HepG2 (cell line): ENCODE data around the gene BST1. TPM values are rescaled to one million over a fixed set of nuclear protein-coding genes. Genes with fewer than 3 reads are reported as not detected.

Source experiments
- ARHGAP35 ChIP-seq: sonication (generic); formaldehyde crosslinking; IDR thresholded peaks from 2 replicates; pipeline ENCODE4 v1.9.0; 2022; ENCODE audit warnings: mild to moderate bottlenecking, inconsistent platforms, moderate library complexity, missing genetic modification reagents, borderline replicate concordance
- ATF7-NPFF ChIP-seq: sonication (generic); formaldehyde crosslinking; IDR thresholded peaks from 2 replicates; pipeline ENCODE4 v1.8.1; 2023; ENCODE audit warnings: mild to moderate bottlenecking, low read depth, missing genetic modification reagents, moderate library complexity
- EED ChIP-seq: sonication (generic); formaldehyde crosslinking; IDR thresholded peaks from 2 replicates; pipeline ENCODE4 v1.5.0; 2020; ENCODE audit warnings: mild to moderate bottlenecking, missing genetic modification reagents
- EHMT2 ChIP-seq: fragments of 200-600 bp; sonication (generic); IDR thresholded peaks from 2 replicates; pipeline ENCODE4 v1.7.0; 2017; ENCODE audit warnings: antibody characterized with exemption, low read depth, low read length, borderline replicate concordance
- HES4 ChIP-seq: sonication (generic); formaldehyde crosslinking; IDR thresholded peaks from 2 replicates; pipeline ENCODE4 v1.9.0; 2021; ENCODE audit warnings: mild to moderate bottlenecking, missing genetic modification reagents, borderline replicate concordance
- JUND ChIP-seq: sonication (generic); formaldehyde crosslinking; IDR thresholded peaks from 2 replicates; pipeline ENCODE4 v1.8.0; 2022; ENCODE audit warnings: mild to moderate bottlenecking, missing genetic modification reagents
- KLF13 ChIP-seq: sonication (generic); formaldehyde crosslinking; IDR thresholded peaks from 2 replicates; pipeline ENCODE4 v1.4.0; 2020; ENCODE audit warnings: mild to moderate bottlenecking, missing genetic modification reagents
- MEIS2 ChIP-seq: sonication (generic); formaldehyde crosslinking; IDR thresholded peaks from 2 replicates; pipeline ENCODE4 v1.9.0; 2021; ENCODE audit warnings: mild to moderate bottlenecking, missing genetic modification reagents
- NFIC ChIP-seq: IDR thresholded peaks from 2 replicates; pipeline ENCODE4 v1.6.1; 2012; ENCODE audit warnings: mild to moderate bottlenecking, low read length, inconsistent platforms
- RXRA ChIP-seq: sonication (generic); formaldehyde crosslinking; IDR thresholded peaks from 2 replicates; pipeline ENCODE4 v1.5.1; 2020; ENCODE audit warnings: missing genetic modification reagents
- SNAPC2 ChIP-seq: sonication (generic); formaldehyde crosslinking; IDR thresholded peaks from 2 replicates; pipeline ENCODE4 v1.8.1; 2022; ENCODE audit warnings: mild to moderate bottlenecking, missing genetic modification reagents
- ZBTB7B ChIP-seq: sonication (generic); formaldehyde crosslinking; IDR thresholded peaks from 2 replicates; pipeline ENCODE4 v1.4.0; 2020; ENCODE audit warnings: missing genetic modification reagents
- ZKSCAN1 ChIP-seq: fragments of 150-350 bp; IDR thresholded peaks from 2 replicates; pipeline ENCODE4 v1.6.1; 2014; ENCODE audit warnings: low read length
- ZNF138 ChIP-seq: sonication (generic); formaldehyde crosslinking; IDR thresholded peaks from 2 replicates; pipeline ENCODE4 v1.5.0; 2020; ENCODE audit warnings: mild to moderate bottlenecking, low read depth, missing genetic modification reagents
- ZNF335 ChIP-seq: sonication (generic); formaldehyde crosslinking; IDR thresholded peaks from 2 replicates; pipeline ENCODE4 v1.4.0; 2020; ENCODE audit warnings: missing genetic modification reagents
- ZNF557 ChIP-seq: sonication (generic); formaldehyde crosslinking; IDR thresholded peaks from 2 replicates; pipeline ENCODE4 v1.4.0; 2020; ENCODE audit warnings: missing genetic modification reagents
- polyA plus RNA-seq, 8 experiments: library from polyadenylated mRNA; depleted of rRNA in 3 of 8; stranded (reverse) in 7 of 8; unstranded in 1 of 8; fragments of >200 nt; fragmentation: Illumina TruSeq in 4 of 8; extraction: Trizol in 4 of 8; gene quantifications; 2 replicates each; pipeline versions ENCODE4 v1.2.1 to v1.2.3, GENCODE V29; 2011 to 2016; ENCODE audit warnings: low read depth in 4 of 8, missing spikeins in 1 of 8, mixed read lengths in 1 of 8; ENCODE audit not compliant: insufficient read depth in 1 of 8
- total RNA-seq, 5 experiments: library from RNA; depleted of rRNA; stranded (reverse); fragments of >200 nt; fragmentation: Illumina TruSeq; extraction: Trizol; gene quantifications; 2 replicates each; pipeline ENCODE4 v1.2.3, GENCODE V29; 2016; ENCODE audit warnings: low read depth in 1 of 5
- TF ChIP-seq, protein P1 (sequence below): sonication (generic); formaldehyde crosslinking; conservative IDR thresholded peaks from 2 replicates; pipeline ENCODE4 v1.8.0; 2022; ENCODE audit warnings: mild to moderate bottlenecking, moderate library complexity, missing genetic modification reagents
- TF ChIP-seq, protein P2 (sequence below): sonication (generic); formaldehyde crosslinking; IDR thresholded peaks from 2 replicates; pipeline ENCODE4 v1.4.0; 2020; ENCODE audit warnings: missing genetic modification reagents
- TF ChIP-seq, protein P3 (sequence below): sonication (generic); formaldehyde crosslinking; IDR thresholded peaks from 2 replicates; pipeline ENCODE4 v1.4.0; 2020; ENCODE audit warnings: missing genetic modification reagents
- TF ChIP-seq, protein P4 (sequence below): IDR thresholded peaks from 2 replicates; pipeline ENCODE4 v1.6.1; 2016; ENCODE audit warnings: control low read depth

BST1 gene
- total and polyA plus RNA-seq, 2 of the 13 experiments (the other 11 are each of a cell fraction or from before 2014, with no cell fraction given) = 0.09 to 0.49 TPM

DNA sequence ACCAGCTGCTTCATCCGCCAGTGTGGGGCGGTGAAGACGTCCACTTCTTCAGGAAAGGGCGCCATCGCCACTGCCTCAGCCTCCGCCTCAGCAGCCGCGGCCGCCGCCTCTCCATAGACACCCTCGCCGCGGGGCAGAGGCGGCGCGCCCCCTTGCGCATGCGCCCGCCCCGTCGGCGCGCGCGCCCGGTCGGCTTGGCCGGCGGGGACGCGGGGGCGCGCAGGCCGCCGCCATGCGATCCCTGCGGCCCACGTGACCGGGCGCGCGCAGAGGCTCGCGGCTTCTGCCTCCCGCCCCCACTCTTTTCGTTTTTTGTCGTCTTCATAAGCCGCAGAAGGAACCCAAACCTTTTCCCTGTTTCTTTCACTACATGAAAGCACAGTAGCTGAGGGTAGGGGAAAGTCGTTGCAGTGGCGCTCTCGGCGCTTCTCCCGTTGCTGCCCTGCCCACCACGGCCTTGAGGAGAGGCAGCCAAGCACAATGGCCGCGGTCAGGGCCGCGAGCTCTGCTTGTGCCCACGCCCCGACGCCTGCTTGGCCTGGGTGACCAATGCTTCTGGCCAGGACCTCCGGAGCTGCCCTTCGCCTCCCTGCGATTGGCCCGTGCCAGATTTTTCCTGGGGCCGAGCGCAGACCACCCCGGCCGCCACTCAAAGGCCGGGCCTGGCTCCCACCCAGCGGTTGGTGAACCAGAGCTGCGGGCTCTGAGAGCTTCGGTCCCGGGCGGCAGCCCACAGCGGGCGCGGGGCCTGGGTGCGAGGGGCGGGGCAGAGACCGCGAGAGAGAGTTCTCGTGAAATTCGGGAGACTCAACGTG, 47.4 kb upstream of the BST1 start, which contains the start of gene FBXL5 (continued):
- TF ChIP-seq EED (CRISPR knock-in tag) (0 out of 2 replicates have a peak, but pooled peaks have one; percentile 17), ZKSCAN1 (no peak), JUND (no peak; the same call in none of the 2 replicates), ZNF335 (CRISPR knock-in tag) (no peak), RXRA (CRISPR knock-in tag) (no peak; the same call in 1 of the 2 replicates), ZNF557 (CRISPR knock-in tag) (no peak), HES4 (CRISPR knock-in tag) (peak; percentile 74), SNAPC2 (CRISPR knock-in tag) (0 out of 2 replicates have a peak, but pooled peaks have one; percentile 46), MEIS2 (CRISPR knock-in tag) (no peak), KLF13 (CRISPR knock-in tag) (no peak), ZBTB7B (CRISPR knock-in tag) (no peak), ARHGAP35 (CRISPR knock-in tag) (no peak), ATF7-NPFF (CRISPR knock-in tag) (no peak; the same call in 1 of the 2 replicates), EHMT2 (no peak), NFIC (no peak), ZNF138 (CRISPR knock-in tag) (no peak)
- TF ChIP-seq, protein P1, sequence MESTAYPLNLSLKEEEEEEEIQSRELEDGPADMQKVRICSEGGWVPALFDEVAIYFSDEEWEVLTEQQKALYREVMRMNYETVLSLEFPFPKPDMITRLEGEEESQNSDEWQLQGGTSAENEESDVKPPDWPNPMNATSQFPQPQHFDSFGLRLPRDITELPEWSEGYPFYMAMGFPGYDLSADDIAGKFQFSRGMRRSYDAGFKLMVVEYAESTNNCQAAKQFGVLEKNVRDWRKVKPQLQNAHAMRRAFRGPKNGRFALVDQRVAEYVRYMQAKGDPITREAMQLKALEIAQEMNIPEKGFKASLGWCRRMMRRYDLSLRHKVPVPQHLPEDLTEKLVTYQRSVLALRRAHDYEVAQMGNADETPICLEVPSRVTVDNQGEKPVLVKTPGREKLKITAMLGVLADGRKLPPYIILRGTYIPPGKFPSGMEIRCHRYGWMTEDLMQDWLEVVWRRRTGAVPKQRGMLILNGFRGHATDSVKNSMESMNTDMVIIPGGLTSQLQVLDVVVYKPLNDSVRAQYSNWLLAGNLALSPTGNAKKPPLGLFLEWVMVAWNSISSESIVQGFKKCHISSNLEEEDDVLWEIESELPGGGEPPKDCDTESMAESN (CRISPR knock-in tag) = 0 out of 2 replicates have a peak, but pooled peaks have one; percentile 39
- TF ChIP-seq, protein P2, sequence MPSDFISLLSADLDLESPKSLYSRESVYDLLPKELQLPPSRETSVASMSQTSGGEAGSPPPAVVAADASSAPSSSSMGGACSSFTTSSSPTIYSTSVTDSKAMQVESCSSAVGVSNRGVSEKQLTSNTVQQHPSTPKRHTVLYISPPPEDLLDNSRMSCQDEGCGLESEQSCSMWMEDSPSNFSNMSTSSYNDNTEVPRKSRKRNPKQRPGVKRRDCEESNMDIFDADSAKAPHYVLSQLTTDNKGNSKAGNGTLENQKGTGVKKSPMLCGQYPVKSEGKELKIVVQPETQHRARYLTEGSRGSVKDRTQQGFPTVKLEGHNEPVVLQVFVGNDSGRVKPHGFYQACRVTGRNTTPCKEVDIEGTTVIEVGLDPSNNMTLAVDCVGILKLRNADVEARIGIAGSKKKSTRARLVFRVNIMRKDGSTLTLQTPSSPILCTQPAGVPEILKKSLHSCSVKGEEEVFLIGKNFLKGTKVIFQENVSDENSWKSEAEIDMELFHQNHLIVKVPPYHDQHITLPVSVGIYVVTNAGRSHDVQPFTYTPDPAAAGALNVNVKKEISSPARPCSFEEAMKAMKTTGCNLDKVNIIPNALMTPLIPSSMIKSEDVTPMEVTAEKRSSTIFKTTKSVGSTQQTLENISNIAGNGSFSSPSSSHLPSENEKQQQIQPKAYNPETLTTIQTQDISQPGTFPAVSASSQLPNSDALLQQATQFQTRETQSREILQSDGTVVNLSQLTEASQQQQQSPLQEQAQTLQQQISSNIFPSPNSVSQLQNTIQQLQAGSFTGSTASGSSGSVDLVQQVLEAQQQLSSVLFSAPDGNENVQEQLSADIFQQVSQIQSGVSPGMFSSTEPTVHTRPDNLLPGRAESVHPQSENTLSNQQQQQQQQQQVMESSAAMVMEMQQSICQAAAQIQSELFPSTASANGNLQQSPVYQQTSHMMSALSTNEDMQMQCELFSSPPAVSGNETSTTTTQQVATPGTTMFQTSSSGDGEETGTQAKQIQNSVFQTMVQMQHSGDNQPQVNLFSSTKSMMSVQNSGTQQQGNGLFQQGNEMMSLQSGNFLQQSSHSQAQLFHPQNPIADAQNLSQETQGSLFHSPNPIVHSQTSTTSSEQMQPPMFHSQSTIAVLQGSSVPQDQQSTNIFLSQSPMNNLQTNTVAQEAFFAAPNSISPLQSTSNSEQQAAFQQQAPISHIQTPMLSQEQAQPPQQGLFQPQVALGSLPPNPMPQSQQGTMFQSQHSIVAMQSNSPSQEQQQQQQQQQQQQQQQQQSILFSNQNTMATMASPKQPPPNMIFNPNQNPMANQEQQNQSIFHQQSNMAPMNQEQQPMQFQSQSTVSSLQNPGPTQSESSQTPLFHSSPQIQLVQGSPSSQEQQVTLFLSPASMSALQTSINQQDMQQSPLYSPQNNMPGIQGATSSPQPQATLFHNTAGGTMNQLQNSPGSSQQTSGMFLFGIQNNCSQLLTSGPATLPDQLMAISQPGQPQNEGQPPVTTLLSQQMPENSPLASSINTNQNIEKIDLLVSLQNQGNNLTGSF (CRISPR knock-in tag) = no peak
- TF ChIP-seq, protein P3, sequence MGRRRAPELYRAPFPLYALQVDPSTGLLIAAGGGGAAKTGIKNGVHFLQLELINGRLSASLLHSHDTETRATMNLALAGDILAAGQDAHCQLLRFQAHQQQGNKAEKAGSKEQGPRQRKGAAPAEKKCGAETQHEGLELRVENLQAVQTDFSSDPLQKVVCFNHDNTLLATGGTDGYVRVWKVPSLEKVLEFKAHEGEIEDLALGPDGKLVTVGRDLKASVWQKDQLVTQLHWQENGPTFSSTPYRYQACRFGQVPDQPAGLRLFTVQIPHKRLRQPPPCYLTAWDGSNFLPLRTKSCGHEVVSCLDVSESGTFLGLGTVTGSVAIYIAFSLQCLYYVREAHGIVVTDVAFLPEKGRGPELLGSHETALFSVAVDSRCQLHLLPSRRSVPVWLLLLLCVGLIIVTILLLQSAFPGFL (CRISPR knock-in tag) = no peak
- TF ChIP-seq, protein P4, sequence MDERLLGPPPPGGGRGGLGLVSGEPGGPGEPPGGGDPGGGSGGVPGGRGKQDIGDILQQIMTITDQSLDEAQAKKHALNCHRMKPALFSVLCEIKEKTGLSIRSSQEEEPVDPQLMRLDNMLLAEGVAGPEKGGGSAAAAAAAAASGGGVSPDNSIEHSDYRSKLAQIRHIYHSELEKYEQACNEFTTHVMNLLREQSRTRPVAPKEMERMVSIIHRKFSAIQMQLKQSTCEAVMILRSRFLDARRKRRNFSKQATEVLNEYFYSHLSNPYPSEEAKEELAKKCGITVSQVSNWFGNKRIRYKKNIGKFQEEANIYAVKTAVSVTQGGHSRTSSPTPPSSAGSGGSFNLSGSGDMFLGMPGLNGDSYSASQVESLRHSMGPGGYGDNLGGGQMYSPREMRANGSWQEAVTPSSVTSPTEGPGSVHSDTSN (CRISPR knock-in tag) = no peak
